Stomach (tissue), 9 donors: Measurements from ENCODE around the gene AICDA. TPM values are rescaled to one million over a fixed set of nuclear protein-coding genes. Genes with fewer than 3 reads are reported as not detected.
"Not testable (repeated sequence)": the region's sequence is repeated elsewhere in the genome, so short reads cannot be mapped to it uniquely, and the experiment has no call there.

Experiments used
- DNase-seq, 2 donors: peaks; one replicate each; pipeline versions ENCODE4 v3.0.0 to v3.0.0-alpha.2; 2013 to 2019
- H3K27ac ChIP-seq, 5 donors: fragments of 200-600 bp in 4 of 5; sonication (generic) in 4 of 5; one replicate each; pipeline ENCODE4 v1.5.1; 2013 to 2019; ENCODE audit warnings: mild to moderate bottlenecking in 1 of 5, moderate library complexity in 1 of 5
- H3K27me3 ChIP-seq, 3 donors: fragments of 200-600 bp; sonication (generic); one replicate each; pipeline ENCODE4 v1.5.1; 2017 to 2019; ENCODE audit warnings: mixed run types in 1 of 3
- H3K36me3 ChIP-seq, 4 donors: fragments of 200-600 bp; sonication (generic); 1 replicate in 3 of 4; 2 replicates in 1 of 4; pipeline ENCODE4 v1.5.1; 2016 to 2019
- H3K4me1 ChIP-seq, 4 donors: fragments of 200-600 bp; sonication (generic); one replicate each; pipeline ENCODE4 v1.5.1; 2016 to 2019
- H3K4me3 ChIP-seq, 4 donors: fragments of 200-600 bp; sonication (generic) in 3 of 4; one replicate each; pipeline ENCODE4 v1.5.1; 2016 to 2019; ENCODE audit warnings: mild to moderate bottlenecking in 1 of 4
- H3K9me3 ChIP-seq, 4 donors: fragments of 200-600 bp; sonication (generic); one replicate each; pipeline ENCODE4 v1.5.1; 2016 to 2019
- CTCF ChIP-seq, 7 experiments: fragments of 450-650 bp in 4 of 7; fragments of 200-600 bp in 3 of 7; sonication (generic) in 3 of 7; IDR thresholded peaks; one replicate each; pipeline ENCODE4 v1.5.1; 2016 to 2019; ENCODE audit warnings: antibody characterized with exemption in 7 of 7, control low read depth in 2 of 7, mild to moderate bottlenecking in 1 of 7
- EP300 ChIP-seq: sonication (generic); formaldehyde crosslinking; IDR thresholded peaks from one replicate; pipeline ENCODE4 v1.6.1; 2017; ENCODE audit warnings: antibody characterized with exemption
- POLR2A ChIP-seq, 4 donors: fragments of 450-650 bp; IDR thresholded peaks; one replicate each; pipeline ENCODE4 v1.6.1; 2016; ENCODE audit warnings: antibody characterized with exemption in 4 of 4, control low read depth in 2 of 4, mild to moderate bottlenecking in 1 of 4, moderate library complexity in 1 of 4
- POLR2AphosphoS5 ChIP-seq, 3 donors: sonication (generic); formaldehyde crosslinking; IDR thresholded peaks; one replicate each; pipeline ENCODE4 v1.6.1; 2016; ENCODE audit warnings: antibody characterized with exemption in 3 of 3
- WGBS, 5 donors: extraction: QIAGEN DNeasy Blood & Tissue Kit in 3 of 5; methylation state at CpG; one replicate each; pipeline versions ENCODE4 v1.1.5 to v1.1.7; 2013 to 2018; 5-methylcytosine and 5-hydroxymethylcytosine counted together
- intact Hi-C: fragments of 100-400 bp; cut with DNase I; formaldehyde crosslinking; loops from one replicate; pipeline ENCODE4 v1.15.1; 2023; ENCODE audit warnings: low total_unique reads
- polyA plus RNA-seq, 3 donors: library from polyadenylated mRNA; stranded (reverse); fragments of 200-250 nt; gene quantifications; one replicate each; pipeline ENCODE4 v1.2.3, GENCODE V29; 2013
- total RNA-seq, 5 donors: library from RNA; depleted of rRNA; stranded (reverse); fragments of >200 nt; gene quantifications; one replicate each; pipeline versions ENCODE4 v1.1.0 to v1.2.3, GENCODE V29; 2014 to 2016
- donor health status: healthy with polysubstance abuse.
- donor health status: Bipolar disorder and iron deficiency.
- donor health status: healthy.

AICDA gene
- total and polyA plus RNA-seq, 8 donors: 0.18 to 0.37 TPM; not detected in 6

- H3K9me3 ChIP-seq: peaks cover 0 to 11% (median 0%) of the 10 kb centered on the region in 4 donors
- H3K4me3 ChIP-seq: no peak overlapping the region
- H3K4me1 ChIP-seq: no peaks in the 10 kb centered on the region
- no peak for DNase-seq
- TF ChIP-seq CTCF (IDR thresholded peaks at IDR 0.05) (no peak), POLR2AphosphoS5 (IDR thresholded peaks at IDR 0.05) (no peak), POLR2A (IDR thresholded peaks at IDR 0.05) (no peak), EP300 (no peak)
- H3K36me3 ChIP-seq: no peaks in the 10 kb centered on the region
- 30 to 62% (median 47%) methylated on average over 2 of the region's 2 CpGs for WGBS, 5 donors
- intact Hi-C loops: no loop called here
- H3K27ac ChIP-seq: no peak overlapping the region
- H3K27me3 ChIP-seq: no peaks in the 10 kb centered on the region
These were observed 40.2 kb downstream of the AICDA start for GRCh38 chr12:8572507-8572906.

- intact Hi-C loops: no loop called here
- DNase-seq: no peak
These were observed 46.1 kb downstream of the AICDA start for GRCh38 chr12:8566525-8566924.

GRCh38 chr12:8566052-8566451 is 46.6 kb downstream of the AICDA start:
- H3K27me3 ChIP-seq, intact Hi-C loops, H3K36me3 ChIP-seq, H3K4me1 ChIP-seq, DNase-seq: not testable (repeated sequence)
- peak overlapping the region in 1 of 4 donors; percentile 0 for H3K4me3 ChIP-seq
- H3K9me3 ChIP-seq: peaks cover 4 to 24% (median 8%) of the 10 kb centered on the region in 4 donors
- WGBS, 5 donors: 71 to 87% (median 77%) methylated on average over 2 of the region's 2 CpGs
- H3K27ac ChIP-seq: peak overlapping the region in 2 of 5 donors; percentile 49 to 60

More at GRCh38 chr12:8566525-8566924, 46.1 kb downstream of the AICDA start:
- Histone ChIP-seq H3K9me3 (peaks cover 4 to 24% (median 8%) of the 10 kb centered on the region in 4 donors), H3K27ac (peak overlapping the region in 2 of 5 donors; percentile 49 to 60), H3K4me3 (peak overlapping the region in 1 of 4 donors; percentile 0), H3K36me3 (no peaks in the 10 kb centered on the region), H3K27me3 (no peaks in the 10 kb centered on the region), H3K4me1 (no peaks in the 10 kb centered on the region)
- TF ChIP-seq POLR2A (IDR thresholded peaks at IDR 0.05) (no peak), POLR2AphosphoS5 (IDR thresholded peaks at IDR 0.05) (no peak), CTCF (IDR thresholded peaks at IDR 0.05) (no peak), EP300 (no peak)

- no peak for DNase-seq
- WGBS, 5 donors: 41 to 64% (median 54%) methylated on average over 22 of the region's 22 CpGs
- peaks cover 4 to 24% (median 8%) of the 10 kb centered on the region in 4 donors for H3K9me3 ChIP-seq
- H3K36me3 ChIP-seq: no peaks in the 10 kb centered on the region
- intact Hi-C loops: no loop called here
- no peaks in the 10 kb centered on the region for H3K27me3 ChIP-seq
- no peak overlapping the region for H3K27ac ChIP-seq
- no peak overlapping the region for H3K4me3 ChIP-seq
- no peaks in the 10 kb centered on the region for H3K4me1 ChIP-seq
- TF ChIP-seq EP300 (no peak), POLR2AphosphoS5 (IDR thresholded peaks at IDR 0.05) (no peak), POLR2A (IDR thresholded peaks at IDR 0.05) (no peak), CTCF (IDR thresholded peaks at IDR 0.05) (no peak)
These were observed 48.0 kb downstream of the AICDA start for GRCh38 chr12:8564656-8565055.

GRCh38 chr12:8563356-8563755 is 49.3 kb downstream of the AICDA start:
- no peak overlapping the region for H3K27ac ChIP-seq
- 69 to 80% (median 73%) methylated on average over 3 of the region's 3 CpGs for WGBS, 5 donors
- TF ChIP-seq POLR2AphosphoS5 (IDR thresholded peaks at IDR 0.05): no peak
- no peak for TF ChIP-seq EP300
- TF ChIP-seq CTCF (IDR thresholded peaks at IDR 0.05): no peak
- no peak for TF ChIP-seq POLR2A (IDR thresholded peaks at IDR 0.05)

More at GRCh38 chr12:8563356-8563755, 49.3 kb downstream of the AICDA start:
- intact Hi-C loops: no loop called here
- Histone ChIP-seq H3K4me1 (no peaks in the 10 kb centered on the region), H3K27me3 (no peaks in the 10 kb centered on the region), H3K9me3 (peaks cover 4 to 21% (median 8%) of the 10 kb centered on the region in 4 donors), H3K4me3 (no peak overlapping the region), H3K36me3 (no peaks in the 10 kb centered on the region)
- no peak for DNase-seq
